Endothelial cell (in vitro differentiated cells): ENCODE measurements around the gene MAP7D2. TPM values are rescaled to one million over a fixed set of nuclear protein-coding genes. Genes with fewer than 3 reads are reported as not detected.

ENCODE experiments used
- DNase-seq: peaks from one replicate; pipeline ENCODE4 v3.0.0; 2021; ENCODE audit warnings: low spot score
- H3K27ac Mint-ChIP-seq: one replicate; pipeline ENCODE4 v1.8.0; 2021; ENCODE audit warnings: mixed read lengths, inconsistent platforms; ENCODE audit not compliant: unreplicated experiment
- H3K27me3 Mint-ChIP-seq: one replicate; pipeline ENCODE4 v1.8.0; 2021; ENCODE audit warnings: mild to moderate bottlenecking, moderate library complexity, mixed read lengths, inconsistent platforms; ENCODE audit not compliant: unreplicated experiment
- H3K36me3 Mint-ChIP-seq: one replicate; pipeline ENCODE4 v1.8.0; 2021; ENCODE audit warnings: mild to moderate bottlenecking, low read depth, mixed read lengths, inconsistent platforms; ENCODE audit not compliant: unreplicated experiment
- H3K4me1 Mint-ChIP-seq: one replicate; pipeline ENCODE4 v1.8.0; 2021; ENCODE audit warnings: mild to moderate bottlenecking, mixed read lengths, inconsistent platforms; ENCODE audit not compliant: unreplicated experiment
- H3K4me3 Mint-ChIP-seq: one replicate; pipeline ENCODE4 v1.8.0; 2021; ENCODE audit warnings: mild to moderate bottlenecking, mixed read lengths, inconsistent platforms; ENCODE audit not compliant: unreplicated experiment
- H3K9me3 Mint-ChIP-seq: one replicate; pipeline ENCODE4 v1.8.0; 2021; ENCODE audit warnings: mixed read lengths, inconsistent platforms; ENCODE audit not compliant: unreplicated experiment
- total RNA-seq: library from RNA; stranded (reverse); fragmentation: NEBNext Ultra II Directional; extraction: Animal tissue kit (Norgen Biotek cat#: 25700); gene quantifications from one replicate; pipeline ENCODE4 v1.2.1, GENCODE V29; 2021; ENCODE audit not compliant: unreplicated experiment
- TF ChIP-seq, protein P1 (sequence below): fragments of 200-600 bp; sonication (generic); IDR thresholded peaks from one replicate; pipeline ENCODE4 v1.5.0; 2021; ENCODE audit warnings: antibody characterized with exemption; ENCODE audit not compliant: unreplicated experiment

The MAP7D2 gene
- total RNA-seq, 1 donor from 2014 or later: 2.7 TPM

DNA sequence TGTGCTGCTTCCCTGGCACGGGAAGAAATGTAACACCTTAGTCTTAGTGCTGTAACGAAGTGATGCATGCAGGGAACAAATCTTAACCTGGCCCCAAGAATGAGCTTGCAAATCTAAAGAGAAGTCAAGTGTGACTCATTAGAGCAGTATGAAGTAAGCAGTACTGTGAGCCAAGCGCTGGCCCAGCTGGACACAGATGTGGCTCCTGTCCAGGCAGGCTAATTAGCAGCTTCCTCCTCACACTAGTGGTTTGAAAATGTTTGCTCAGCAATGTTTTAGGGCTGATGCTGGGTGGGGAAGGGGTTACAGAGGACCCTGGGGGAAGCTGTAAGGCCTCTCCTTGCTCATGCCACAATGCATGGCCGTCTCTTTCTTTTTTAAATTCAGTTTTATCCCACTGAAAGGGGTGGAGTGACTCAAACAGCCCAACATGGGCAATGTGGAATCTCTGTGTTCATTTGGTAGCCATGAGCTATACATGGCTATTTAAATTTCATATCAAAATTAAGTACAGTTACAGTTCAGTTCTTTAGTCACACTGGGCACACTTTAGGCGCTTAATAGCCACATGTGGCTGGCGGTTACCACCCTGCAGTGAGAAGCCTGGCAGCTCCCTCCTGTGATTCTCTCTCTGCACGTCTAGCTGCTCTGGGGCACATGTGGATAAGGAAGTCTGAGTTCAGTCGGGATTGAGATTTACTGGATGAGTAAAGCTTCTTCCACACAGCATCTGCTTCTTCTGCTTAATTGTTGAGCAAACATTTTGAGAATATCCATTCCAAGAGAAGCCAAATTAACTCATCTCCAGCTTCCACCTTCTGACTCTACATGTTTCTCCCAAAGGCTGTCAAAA, 48.8 kb downstream of the MAP7D2 start:
- Mint-ChIP-seq H3K27ac (no peak overlapping the region), H3K4me1 (no peaks in the 10 kb centered on the region), H3K9me3 (no peaks in the 10 kb centered on the region), H3K4me3 (no peak overlapping the region), H3K27me3 (no peaks in the 10 kb centered on the region), H3K36me3 (no peaks in the 10 kb centered on the region)
- TF ChIP-seq, protein P1, sequence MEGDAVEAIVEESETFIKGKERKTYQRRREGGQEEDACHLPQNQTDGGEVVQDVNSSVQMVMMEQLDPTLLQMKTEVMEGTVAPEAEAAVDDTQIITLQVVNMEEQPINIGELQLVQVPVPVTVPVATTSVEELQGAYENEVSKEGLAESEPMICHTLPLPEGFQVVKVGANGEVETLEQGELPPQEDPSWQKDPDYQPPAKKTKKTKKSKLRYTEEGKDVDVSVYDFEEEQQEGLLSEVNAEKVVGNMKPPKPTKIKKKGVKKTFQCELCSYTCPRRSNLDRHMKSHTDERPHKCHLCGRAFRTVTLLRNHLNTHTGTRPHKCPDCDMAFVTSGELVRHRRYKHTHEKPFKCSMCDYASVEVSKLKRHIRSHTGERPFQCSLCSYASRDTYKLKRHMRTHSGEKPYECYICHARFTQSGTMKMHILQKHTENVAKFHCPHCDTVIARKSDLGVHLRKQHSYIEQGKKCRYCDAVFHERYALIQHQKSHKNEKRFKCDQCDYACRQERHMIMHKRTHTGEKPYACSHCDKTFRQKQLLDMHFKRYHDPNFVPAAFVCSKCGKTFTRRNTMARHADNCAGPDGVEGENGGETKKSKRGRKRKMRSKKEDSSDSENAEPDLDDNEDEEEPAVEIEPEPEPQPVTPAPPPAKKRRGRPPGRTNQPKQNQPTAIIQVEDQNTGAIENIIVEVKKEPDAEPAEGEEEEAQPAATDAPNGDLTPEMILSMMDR: no peak
- DNase-seq: no peak

DNA sequence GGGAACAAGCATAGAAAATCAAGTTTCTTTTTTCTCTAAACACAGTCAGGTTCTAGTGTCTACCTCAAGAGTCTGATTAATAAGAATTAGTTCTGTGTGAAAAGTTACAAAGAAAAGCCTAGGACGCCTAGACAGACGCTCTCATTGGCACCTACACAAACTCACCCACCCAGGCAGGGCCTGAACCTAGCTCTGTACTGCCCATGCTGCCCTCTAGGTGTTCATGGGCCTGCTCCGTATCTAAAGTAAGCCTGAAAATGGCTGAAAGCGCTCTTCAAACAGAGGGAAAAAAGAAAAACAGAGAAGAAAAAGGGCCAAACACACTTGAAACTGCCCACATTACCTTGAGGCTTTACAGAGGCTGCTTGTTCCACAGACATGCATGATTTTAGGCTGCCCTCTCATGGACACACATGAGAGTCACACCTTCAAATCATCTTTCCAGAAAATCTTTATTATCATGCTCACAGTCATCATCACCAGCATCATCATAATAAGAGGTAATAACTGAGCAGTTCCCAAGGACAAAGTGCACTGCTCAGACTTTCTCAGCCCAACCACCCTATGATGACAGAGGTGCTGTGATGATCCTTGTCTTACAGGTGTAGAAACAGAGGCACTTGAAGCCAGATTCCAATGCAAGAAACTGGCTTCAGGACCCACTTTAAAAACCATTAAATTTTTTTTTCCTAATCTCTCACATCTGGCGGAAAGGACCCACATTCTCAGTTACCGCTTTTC, 49.6 kb downstream of the MAP7D2 start:
- Mint-ChIP-seq H3K36me3 (no peaks in the 10 kb centered on the region), H3K9me3 (no peaks in the 10 kb centered on the region), H3K4me3 (no peak overlapping the region), H3K4me1 (no peaks in the 10 kb centered on the region), H3K27me3 (no peaks in the 10 kb centered on the region), H3K27ac (no peak overlapping the region)
- peak; percentile 7 for DNase-seq
- TF ChIP-seq, protein P1: no peak

DNA sequence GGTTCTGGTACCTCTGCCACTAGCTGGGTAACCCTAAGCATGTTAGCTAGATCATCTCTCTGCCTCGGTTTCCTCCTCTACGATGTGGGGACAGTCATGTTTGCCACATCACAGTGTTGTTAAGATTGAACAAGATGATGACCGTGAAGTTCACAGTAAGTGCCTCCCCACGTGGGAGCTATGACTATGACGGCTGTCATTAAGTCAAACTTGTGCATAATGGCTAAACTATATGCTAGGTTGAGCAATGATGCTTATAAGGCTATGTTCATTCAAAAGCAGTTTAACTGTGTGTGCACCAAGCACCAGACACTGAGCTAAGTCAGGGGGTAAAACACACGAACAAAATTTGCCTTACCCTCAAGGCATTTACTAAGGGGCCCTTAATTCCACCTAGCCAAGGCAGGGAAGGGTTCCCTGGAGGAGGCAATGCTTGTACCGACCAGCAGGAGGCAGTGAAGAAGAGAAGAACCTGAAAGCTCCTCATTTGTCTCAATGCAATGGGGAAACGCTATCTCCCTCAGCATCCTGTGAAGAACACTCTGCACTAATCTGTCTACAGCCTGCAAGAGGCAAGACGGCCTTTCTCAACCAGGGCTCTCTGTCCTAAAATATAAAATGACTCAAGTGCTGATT, 52.9 kb downstream of the MAP7D2 start:
- Mint-ChIP-seq H3K4me1 (no peaks in the 10 kb centered on the region), H3K4me3 (no peak overlapping the region), H3K9me3 (no peaks in the 10 kb centered on the region), H3K27me3 (no peaks in the 10 kb centered on the region), H3K36me3 (no peaks in the 10 kb centered on the region), H3K27ac (no peak overlapping the region)
- DNase-seq: no peak
- TF ChIP-seq, protein P1: peak; percentile 29

DNA sequence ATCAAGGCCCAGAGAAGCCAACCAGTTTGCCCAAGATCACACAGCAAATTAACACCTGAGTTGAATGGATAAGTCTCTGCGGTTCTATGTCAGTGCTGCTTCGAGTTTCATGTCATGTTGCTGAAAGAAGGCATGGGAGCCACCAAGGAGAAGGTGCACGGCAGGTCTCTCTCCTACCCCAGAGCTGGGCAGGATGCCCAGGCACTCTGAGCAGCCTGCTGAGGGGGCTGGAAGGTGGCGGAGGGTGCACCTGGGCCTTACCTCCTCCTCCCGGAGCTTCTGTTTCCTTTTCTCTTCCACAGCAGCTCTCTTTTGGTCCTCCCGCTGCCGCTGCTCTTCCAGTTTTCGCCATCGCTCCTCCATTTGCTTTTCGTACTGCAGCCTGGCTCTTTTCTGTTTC, 53.6 kb downstream of the MAP7D2 start:
- H3K4me1 Mint-ChIP-seq: no peaks in the 10 kb centered on the region
- DNase-seq: no peak
- H3K27ac Mint-ChIP-seq: no peak overlapping the region
- no peaks in the 10 kb centered on the region for H3K9me3 Mint-ChIP-seq
- H3K27me3 Mint-ChIP-seq: no peaks in the 10 kb centered on the region
- no peaks in the 10 kb centered on the region for H3K36me3 Mint-ChIP-seq
- TF ChIP-seq, protein P1: no peak
- no peak overlapping the region for H3K4me3 Mint-ChIP-seq
